ENCODE measurements around the gene FURIN. TPM values are rescaled to one million over a fixed set of nuclear protein-coding genes. Genes with fewer than 3 reads are reported as not detected.
"Not testable (repeated sequence)": the region's sequence is repeated elsewhere in the genome, so short reads cannot be mapped to it uniquely, and the experiment has no call there.

The FURIN gene
- total RNA-seq, 4 donors from 2014 or later = 20.5 to 54.8 (median 30.5) TPM

DNA sequence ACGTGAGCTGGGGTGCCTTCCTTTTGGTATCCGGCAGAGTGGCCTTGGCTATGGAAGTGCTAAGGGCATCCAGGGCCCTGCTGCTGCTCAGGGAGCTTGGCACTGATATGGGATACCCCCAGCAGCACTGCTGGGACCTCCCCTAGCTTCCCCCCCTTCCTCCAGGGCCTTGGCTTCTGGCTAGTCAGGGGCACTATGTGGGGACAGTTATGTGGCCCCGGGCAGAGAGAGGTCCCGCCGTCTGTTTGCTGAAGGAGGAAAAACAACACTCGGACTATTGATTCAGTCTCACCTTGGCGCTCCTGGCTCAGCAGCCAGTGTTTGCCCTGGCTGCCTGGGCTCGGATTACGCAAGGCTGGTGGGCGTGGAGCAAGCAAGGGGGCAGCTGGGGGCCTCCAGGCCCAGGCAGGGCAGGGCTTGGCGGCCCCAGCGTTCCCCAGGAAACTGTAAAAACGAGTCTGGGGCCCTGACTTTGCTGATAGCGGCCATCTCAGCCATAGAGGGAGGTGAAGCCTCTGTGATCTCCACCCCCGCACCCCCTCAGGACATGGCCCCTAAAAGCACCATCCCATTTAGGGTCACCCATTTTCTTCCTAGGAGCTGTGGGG is 5.7 kb downstream of the FURIN start:
- no peaks in the 10 kb centered on the region for H3K27me3 ChIP-seq
- H3K4me3 ChIP-seq = no peak overlapping the region
- H3K9me3 ChIP-seq = no peaks in the 10 kb centered on the region
- no peaks in the 10 kb centered on the region for H3K36me3 ChIP-seq
- H3K4me1 ChIP-seq = peaks cover 10 to 12% of the 10 kb centered on the region in 2 donors
- DNase-seq = no peak
- TF ChIP-seq POLR2A (IDR thresholded peaks at IDR 0.05) = no peak
- TF ChIP-seq, protein P1, sequence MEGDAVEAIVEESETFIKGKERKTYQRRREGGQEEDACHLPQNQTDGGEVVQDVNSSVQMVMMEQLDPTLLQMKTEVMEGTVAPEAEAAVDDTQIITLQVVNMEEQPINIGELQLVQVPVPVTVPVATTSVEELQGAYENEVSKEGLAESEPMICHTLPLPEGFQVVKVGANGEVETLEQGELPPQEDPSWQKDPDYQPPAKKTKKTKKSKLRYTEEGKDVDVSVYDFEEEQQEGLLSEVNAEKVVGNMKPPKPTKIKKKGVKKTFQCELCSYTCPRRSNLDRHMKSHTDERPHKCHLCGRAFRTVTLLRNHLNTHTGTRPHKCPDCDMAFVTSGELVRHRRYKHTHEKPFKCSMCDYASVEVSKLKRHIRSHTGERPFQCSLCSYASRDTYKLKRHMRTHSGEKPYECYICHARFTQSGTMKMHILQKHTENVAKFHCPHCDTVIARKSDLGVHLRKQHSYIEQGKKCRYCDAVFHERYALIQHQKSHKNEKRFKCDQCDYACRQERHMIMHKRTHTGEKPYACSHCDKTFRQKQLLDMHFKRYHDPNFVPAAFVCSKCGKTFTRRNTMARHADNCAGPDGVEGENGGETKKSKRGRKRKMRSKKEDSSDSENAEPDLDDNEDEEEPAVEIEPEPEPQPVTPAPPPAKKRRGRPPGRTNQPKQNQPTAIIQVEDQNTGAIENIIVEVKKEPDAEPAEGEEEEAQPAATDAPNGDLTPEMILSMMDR (IDR thresholded peaks at IDR 0.05) = no peak
- intact Hi-C loops (cut with DNase I; ENCODE audit: low total_unique reads) = no loop called here
- peak overlapping the region; percentile 94 for H3K27ac ChIP-seq

DNA sequence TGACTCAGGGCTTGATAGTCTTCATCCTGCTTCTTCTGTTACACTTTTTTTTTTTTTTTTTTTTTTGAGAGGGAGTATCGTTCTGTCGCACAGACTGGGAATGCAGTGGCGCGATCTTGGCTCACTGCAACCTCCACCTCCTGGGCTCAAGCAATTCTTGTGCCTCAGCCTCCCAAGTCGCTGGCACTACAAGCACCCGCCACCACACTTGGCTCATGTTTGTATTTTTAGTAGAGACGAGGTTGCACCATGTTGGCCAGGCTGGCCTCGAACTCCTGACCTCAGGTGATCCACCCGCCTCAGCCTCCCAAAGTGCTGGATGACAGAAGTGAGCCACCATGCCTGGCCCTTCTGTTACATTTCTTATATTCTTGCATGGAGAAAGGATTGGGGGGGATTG is 6.6 kb downstream of the FURIN start:
- intact Hi-C loops (cut with DNase I; ENCODE audit: low total_unique reads); H3K9me3 ChIP-seq; H3K36me3 ChIP-seq; H3K27me3 ChIP-seq; H3K4me3 ChIP-seq; DNase-seq; H3K27ac ChIP-seq: not testable (repeated sequence)
- H3K4me1 ChIP-seq = peaks cover 10 to 12% of the 10 kb centered on the region in 2 donors

DNA sequence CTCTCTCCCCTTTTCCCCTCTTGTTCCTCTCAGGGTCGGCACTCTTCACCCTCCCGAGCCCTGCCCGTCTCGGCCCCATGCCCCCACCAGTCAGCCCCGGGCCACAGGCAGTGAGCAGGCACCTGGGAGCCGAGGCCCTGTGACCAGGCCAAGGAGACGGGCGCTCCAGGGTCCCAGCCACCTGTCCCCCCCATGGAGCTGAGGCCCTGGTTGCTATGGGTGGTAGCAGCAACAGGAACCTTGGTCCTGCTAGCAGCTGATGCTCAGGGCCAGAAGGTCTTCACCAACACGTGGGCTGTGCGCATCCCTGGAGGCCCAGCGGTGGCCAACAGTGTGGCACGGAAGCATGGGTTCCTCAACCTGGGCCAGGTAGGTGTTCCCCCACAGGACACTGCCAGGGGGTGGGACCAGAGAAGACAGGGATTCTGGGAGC is 7.2 kb downstream of the FURIN start:
- no peak for TF ChIP-seq POLR2A (IDR thresholded peaks at IDR 0.05)
- TF ChIP-seq, protein P1 (IDR thresholded peaks at IDR 0.05) = no peak
- no peaks in the 10 kb centered on the region for H3K36me3 ChIP-seq
- no peak for DNase-seq
- H3K27me3 ChIP-seq = no peaks in the 10 kb centered on the region
- H3K4me3 ChIP-seq = no peak overlapping the region
- peaks cover 8 to 12% of the 10 kb centered on the region in 2 donors for H3K4me1 ChIP-seq
- no peak overlapping the region for H3K27ac ChIP-seq
- no peaks in the 10 kb centered on the region for H3K9me3 ChIP-seq
- intact Hi-C loops (cut with DNase I; ENCODE audit: low total_unique reads) = no loop called here

DNA sequence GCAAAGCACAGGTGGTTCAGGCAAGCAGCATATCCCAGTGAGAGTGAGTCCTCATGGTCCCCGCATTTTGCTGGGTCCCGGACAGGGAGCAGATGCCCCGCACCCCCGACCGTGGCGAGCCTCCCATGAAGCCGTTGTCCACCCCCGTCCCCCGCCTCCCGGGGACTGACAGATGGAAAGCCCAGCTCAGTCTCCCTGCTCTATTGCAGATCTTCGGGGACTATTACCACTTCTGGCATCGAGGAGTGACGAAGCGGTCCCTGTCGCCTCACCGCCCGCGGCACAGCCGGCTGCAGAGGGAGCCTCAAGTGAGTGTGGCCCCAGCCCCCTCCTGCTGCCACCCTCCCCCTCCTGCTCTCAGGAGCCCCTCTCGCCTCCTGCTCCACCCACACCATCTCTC is 7.7 kb downstream of the FURIN start:
- Histone ChIP-seq H3K27me3 (no peaks in the 10 kb centered on the region), H3K4me3 (no peak overlapping the region), H3K9me3 (no peaks in the 10 kb centered on the region), H3K36me3 (no peaks in the 10 kb centered on the region), H3K27ac (no peak overlapping the region), H3K4me1 (peaks cover 5 to 12% of the 10 kb centered on the region in 2 donors)
- intact Hi-C loops (cut with DNase I; ENCODE audit: low total_unique reads) = no loop called here
- DNase-seq = no peak
- TF ChIP-seq, protein P1 (IDR thresholded peaks at IDR 0.05) = no peak
- TF ChIP-seq POLR2A (IDR thresholded peaks at IDR 0.05) = no peak

DNA sequence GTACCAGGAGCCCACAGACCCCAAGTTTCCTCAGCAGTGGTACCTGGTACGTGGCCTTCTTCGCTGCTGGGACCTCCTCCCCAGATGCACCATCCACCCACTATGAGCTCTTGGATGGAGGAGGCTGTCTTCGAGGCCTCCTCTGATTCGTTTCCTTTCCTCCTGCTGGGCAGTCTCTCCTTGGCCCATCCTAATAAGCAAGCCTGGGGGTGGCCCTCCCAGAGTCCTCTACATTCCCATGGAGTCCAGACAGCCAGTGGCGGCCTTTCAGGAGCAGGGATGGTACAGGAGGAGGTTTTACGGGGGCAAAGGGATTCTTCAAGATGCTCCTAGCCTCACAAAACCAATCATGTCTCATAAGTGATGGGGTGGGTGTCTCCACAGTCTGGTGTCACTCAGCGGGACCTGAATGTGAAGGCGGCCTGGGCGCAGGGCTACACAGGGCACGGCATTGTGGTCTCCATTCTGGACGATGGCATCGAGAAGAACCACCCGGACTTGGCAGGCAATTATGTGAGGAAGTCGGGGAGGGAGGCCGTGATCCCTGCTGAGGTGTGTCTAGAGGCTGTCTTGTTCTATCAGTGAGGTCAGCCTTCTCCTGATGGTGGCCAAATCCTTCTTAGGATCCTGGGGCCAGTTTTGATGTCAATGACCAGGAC is 8.3 kb downstream of the FURIN start:
- DNase-seq = no peak
- Histone ChIP-seq H3K4me1 (peaks cover 5 to 12% of the 10 kb centered on the region in 2 donors), H3K27me3 (no peaks in the 10 kb centered on the region), H3K4me3 (no peak overlapping the region), H3K27ac (no peak overlapping the region), H3K36me3 (no peaks in the 10 kb centered on the region), H3K9me3 (no peaks in the 10 kb centered on the region)
- TF ChIP-seq, protein P1 (IDR thresholded peaks at IDR 0.05) = no peak
- no peak for TF ChIP-seq POLR2A (IDR thresholded peaks at IDR 0.05)
- intact Hi-C loops (cut with DNase I; ENCODE audit: low total_unique reads) = no loop called here

All from uterus (tissue), 4 donors.